ENCODE results near the gene ZNF827. TPM values are rescaled to one million over a fixed set of nuclear protein-coding genes. Genes with fewer than 3 reads are reported as not detected.
A peak's percentile ranks its signal among the peaks of the same experiment; 100 is the strongest.

Gene ZNF827
- total RNA-seq, 1 donor from 2014 or later, result 50.2 TPM

DNA sequence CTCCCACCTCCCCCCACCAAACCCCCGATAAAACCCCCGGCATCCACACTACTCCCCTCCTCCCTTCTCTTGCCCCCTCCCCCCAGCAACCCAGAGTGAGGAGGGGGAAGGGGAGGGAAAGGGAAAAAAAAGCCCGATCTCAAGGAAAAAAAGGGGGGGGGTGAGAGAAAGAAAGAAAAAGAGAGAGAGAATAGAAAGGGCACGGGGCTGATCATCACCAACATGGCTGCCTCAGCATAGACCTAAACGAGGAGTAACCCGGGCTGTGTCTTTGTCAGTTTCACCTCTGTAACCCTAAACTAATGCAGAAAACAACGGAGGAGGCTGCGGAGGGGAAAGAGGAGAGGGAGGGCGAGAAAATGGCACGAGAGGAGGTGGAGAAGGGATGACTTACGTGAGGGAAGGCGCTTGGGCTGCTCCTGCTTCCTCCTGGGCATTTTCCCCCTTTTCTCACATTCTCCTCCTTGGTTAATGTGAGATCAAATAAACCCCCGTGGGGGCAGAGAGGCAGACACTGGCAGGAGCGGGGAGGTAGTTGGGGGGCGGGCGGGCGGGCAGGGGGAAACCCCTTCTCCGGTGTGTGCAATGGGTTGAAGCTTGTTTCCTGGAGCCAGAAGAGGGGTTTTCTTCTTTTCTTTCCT is 532 bp downstream of the ZNF827 start:
- Mint-ChIP-seq H3K4me3 (ENCODE audit: low read depth) (peak overlapping the region; percentile 98), H3K9me3 (ENCODE audit: low read depth) (no peaks in the 10 kb centered on the region), H3K36me3 (ENCODE audit: insufficient read depth) (no peaks in the 10 kb centered on the region), H3K4me1 (ENCODE audit: low read depth) (peaks cover 29% of the 10 kb centered on the region), H3K27ac (peak overlapping the region; percentile 97), H3K27me3 (no peaks in the 10 kb centered on the region)
- no peak for DNase-seq (ENCODE audit: low spot score, unreplicated experiment)
- TF ChIP-seq, protein P1, sequence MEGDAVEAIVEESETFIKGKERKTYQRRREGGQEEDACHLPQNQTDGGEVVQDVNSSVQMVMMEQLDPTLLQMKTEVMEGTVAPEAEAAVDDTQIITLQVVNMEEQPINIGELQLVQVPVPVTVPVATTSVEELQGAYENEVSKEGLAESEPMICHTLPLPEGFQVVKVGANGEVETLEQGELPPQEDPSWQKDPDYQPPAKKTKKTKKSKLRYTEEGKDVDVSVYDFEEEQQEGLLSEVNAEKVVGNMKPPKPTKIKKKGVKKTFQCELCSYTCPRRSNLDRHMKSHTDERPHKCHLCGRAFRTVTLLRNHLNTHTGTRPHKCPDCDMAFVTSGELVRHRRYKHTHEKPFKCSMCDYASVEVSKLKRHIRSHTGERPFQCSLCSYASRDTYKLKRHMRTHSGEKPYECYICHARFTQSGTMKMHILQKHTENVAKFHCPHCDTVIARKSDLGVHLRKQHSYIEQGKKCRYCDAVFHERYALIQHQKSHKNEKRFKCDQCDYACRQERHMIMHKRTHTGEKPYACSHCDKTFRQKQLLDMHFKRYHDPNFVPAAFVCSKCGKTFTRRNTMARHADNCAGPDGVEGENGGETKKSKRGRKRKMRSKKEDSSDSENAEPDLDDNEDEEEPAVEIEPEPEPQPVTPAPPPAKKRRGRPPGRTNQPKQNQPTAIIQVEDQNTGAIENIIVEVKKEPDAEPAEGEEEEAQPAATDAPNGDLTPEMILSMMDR (IDR thresholded peaks at IDR 0.05; ENCODE audit: unreplicated experiment), result no peak

- H3K9me3 Mint-ChIP-seq (ENCODE audit: low read depth), result no peaks in the 10 kb centered on the region
- peak overlapping the region; percentile 99 for H3K27ac Mint-ChIP-seq
- peaks cover 3% of the 10 kb centered on the region for H3K36me3 Mint-ChIP-seq (ENCODE audit: insufficient read depth)
- H3K27me3 Mint-ChIP-seq, result no peaks in the 10 kb centered on the region
- DNase-seq (ENCODE audit: low spot score, unreplicated experiment), result peak; percentile 52
- TF ChIP-seq, protein P1 (IDR thresholded peaks at IDR 0.05; ENCODE audit: unreplicated experiment), result no peak
- H3K4me3 Mint-ChIP-seq (ENCODE audit: low read depth), result peak overlapping the region; percentile 98
- peaks cover 32% of the 10 kb centered on the region for H3K4me1 Mint-ChIP-seq (ENCODE audit: low read depth)
Observed at GRCh38 chr4:145936997-145937901, 1.4 kb downstream of the ZNF827 start.

GRCh38 chr4:145936142-145936996 is 2.3 kb downstream of the ZNF827 start:
- peak; percentile 76 for DNase-seq (ENCODE audit: low spot score, unreplicated experiment)
- Mint-ChIP-seq H3K9me3 (ENCODE audit: low read depth) (no peaks in the 10 kb centered on the region), H3K27me3 (no peaks in the 10 kb centered on the region), H3K4me3 (ENCODE audit: low read depth) (peak overlapping the region; percentile 94), H3K36me3 (ENCODE audit: insufficient read depth) (peaks cover 3% of the 10 kb centered on the region), H3K27ac (peak overlapping the region; percentile 99), H3K4me1 (ENCODE audit: low read depth) (peaks cover 34% of the 10 kb centered on the region)
- TF ChIP-seq, protein P1 (IDR thresholded peaks at IDR 0.05; ENCODE audit: unreplicated experiment), result peak; percentile 27

DNA sequence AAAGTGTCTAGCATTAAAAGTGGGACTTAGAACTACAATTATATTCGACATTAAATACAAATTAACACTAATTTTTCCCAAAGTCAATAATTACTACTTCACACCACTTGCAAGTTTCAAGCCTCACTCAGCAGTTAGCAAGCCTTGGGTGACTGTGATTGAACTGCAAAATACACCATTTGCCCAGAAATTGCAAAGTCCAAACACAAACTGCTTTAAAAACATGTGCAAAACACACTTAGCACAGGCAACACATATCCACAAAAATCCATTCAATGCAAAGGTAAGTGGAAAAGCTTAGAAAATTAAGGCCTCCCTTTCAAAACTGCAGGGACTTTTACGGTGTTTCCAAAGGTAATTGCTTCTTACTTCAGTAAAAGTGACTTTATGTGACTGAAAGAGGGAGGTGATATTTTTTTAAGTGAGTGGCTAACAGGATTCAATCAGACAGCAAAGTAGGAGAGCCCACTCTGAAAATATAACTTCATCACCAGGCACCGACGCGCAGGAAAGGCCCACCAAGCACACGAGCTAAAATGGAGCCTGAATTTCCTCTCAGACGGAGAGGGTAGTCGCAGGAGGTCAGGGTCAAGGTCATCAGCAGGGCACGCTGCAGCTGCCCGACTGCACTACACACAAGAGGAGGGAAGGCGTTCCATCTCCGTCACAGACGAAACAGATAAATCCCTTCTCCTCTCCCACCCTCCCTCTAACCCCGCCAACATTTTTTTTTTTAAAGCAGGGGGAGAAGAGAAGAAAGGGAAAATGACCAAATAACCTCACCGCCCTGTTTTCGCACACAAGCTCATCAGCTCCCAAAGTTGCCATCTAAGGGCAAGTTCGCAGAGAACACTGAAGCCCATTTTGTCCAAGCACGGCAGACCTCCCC is 3.1 kb downstream of the ZNF827 start:
- peak; percentile 11 for DNase-seq (ENCODE audit: low spot score, unreplicated experiment)
- H3K36me3 Mint-ChIP-seq (ENCODE audit: insufficient read depth), result peaks cover 3% of the 10 kb centered on the region
- TF ChIP-seq, protein P1 (IDR thresholded peaks at IDR 0.05; ENCODE audit: unreplicated experiment), result no peak
- peak overlapping the region; percentile 99 for H3K27ac Mint-ChIP-seq
- H3K27me3 Mint-ChIP-seq, result no peaks in the 10 kb centered on the region
- peaks cover 39% of the 10 kb centered on the region for H3K4me1 Mint-ChIP-seq (ENCODE audit: low read depth)
- H3K4me3 Mint-ChIP-seq (ENCODE audit: low read depth), result peak overlapping the region; percentile 94
- H3K9me3 Mint-ChIP-seq (ENCODE audit: low read depth), result no peaks in the 10 kb centered on the region

Data from progenitor cell of endocrine pancreas (in vitro differentiated cells).